GM23248 (cell line): ENCODE results near the gene BFSP1.

Experiments used
- EZH2 ChIP-seq: fragments of 200-600 bp; sonication (generic); IDR thresholded peaks from 2 replicates; pipeline ENCODE4 v1.6.1; 2018; ENCODE audit warnings: antibody characterized with exemption, mild to moderate bottlenecking; ENCODE audit not compliant: insufficient read depth, poor library complexity, severe bottlenecking
- EZH2phosphoT487 ChIP-seq: fragments of 200-600 bp; sonication (generic); IDR thresholded peaks from 2 replicates; pipeline ENCODE4 v1.6.1; 2018; ENCODE audit warnings: antibody characterized with exemption, moderate library complexity, mild to moderate bottlenecking, low read depth; ENCODE audit not compliant: insufficient read depth

GRCh38 chr20:17456279-17456678 lies 74.9 kb downstream of the BFSP1 start:
- TF ChIP-seq EZH2phosphoT487 = no peak
- TF ChIP-seq EZH2 = no peak
